OCI-LY1 (cell line): ENCODE results near the gene TRIM27.
"Not testable (repeated sequence)": the region's sequence is repeated elsewhere in the genome, so short reads cannot be mapped to it uniquely, and the experiment has no call there.

Source experiments
- H2AFZ ChIP-seq: fragments of 200-600 bp; sonication (generic), shearing (Covaris generic); 2 replicates; pipeline ENCODE4 v1.6.0; 2014; ENCODE audit warnings: antibody characterized with exemption, mild to moderate bottlenecking, low read length
- H3F3A ChIP-seq: fragments of 200-600 bp; sonication (generic), shearing (Covaris generic); 2 replicates; pipeline ENCODE4 v1.6.0; 2014; ENCODE audit warnings: mild to moderate bottlenecking, antibody characterized with exemption, low read length, moderate library complexity; ENCODE audit not compliant: insufficient read depth
- H3K27ac ChIP-seq: fragments of 200-600 bp; sonication (generic); 2 replicates; pipeline ENCODE4 v1.5.1; 2014; ENCODE audit warnings: low read length, mixed run types, mild to moderate bottlenecking, low read depth; ENCODE audit not compliant: poor library complexity, severe bottlenecking
- H3K27me3 ChIP-seq: fragments of 200-600 bp; sonication (generic); 2 replicates; pipeline ENCODE4 v1.6.0; 2014; ENCODE audit warnings: antibody characterized with exemption, mild to moderate bottlenecking, low read length, moderate library complexity; ENCODE audit not compliant: insufficient read depth
- H3K36me3 ChIP-seq: fragments of 200-600 bp; sonication (generic); 2 replicates; pipeline ENCODE4 v1.6.1; 2014; ENCODE audit warnings: mild to moderate bottlenecking, antibody characterized with exemption, low read length, moderate library complexity, mixed read lengths; ENCODE audit not compliant: insufficient read depth
- H3K4me1 ChIP-seq: fragments of 200-600 bp; sonication (generic); 2 replicates; pipeline ENCODE4 v1.5.1; 2014; ENCODE audit warnings: mild to moderate bottlenecking, low read length, moderate library complexity; ENCODE audit not compliant: insufficient read depth, severe bottlenecking
- H3K4me2 ChIP-seq: fragments of 200-600 bp; sonication (generic), shearing (Covaris generic); 2 replicates; pipeline ENCODE4 v1.6.1; 2014; ENCODE audit warnings: low read length
- H3K4me3 ChIP-seq: fragments of 200-600 bp; sonication (generic); 2 replicates; pipeline ENCODE4 v1.5.1; 2014; ENCODE audit warnings: low read length, low read depth, mild to moderate bottlenecking, mixed read lengths; ENCODE audit not compliant: poor library complexity, severe bottlenecking
- H3K79me2 ChIP-seq: fragments of 200-600 bp; shearing (Covaris generic); 2 replicates; pipeline ENCODE4 v1.6.1; 2016; ENCODE audit warnings: mixed run types, low read length, mixed read lengths; ENCODE audit not compliant: insufficient read depth
- H3K9ac ChIP-seq: fragments of 200-600 bp; sonication (generic), shearing (Covaris generic); 2 replicates; pipeline ENCODE4 v1.6.1; 2014; ENCODE audit warnings: mild to moderate bottlenecking, low read length, mixed read lengths
- H3K9me2 ChIP-seq: fragments of 200-600 bp; sonication (generic), shearing (Covaris generic); 2 replicates; pipeline ENCODE4 v1.6.1; 2014; ENCODE audit warnings: low read depth, mild to moderate bottlenecking, low read length, mixed read lengths
- H3K9me3 ChIP-seq: fragments of 200-600 bp; shearing (Covaris generic); 2 replicates; pipeline ENCODE4 v1.6.1; 2014; ENCODE audit warnings: low read length, mixed read lengths
- H4K20me1 ChIP-seq: fragments of 200-600 bp; sonication (generic), shearing (Covaris generic); 2 replicates; pipeline ENCODE4 v1.6.0; 2016; ENCODE audit warnings: mild to moderate bottlenecking, low read length; ENCODE audit not compliant: insufficient read depth
- EZH2 ChIP-seq: fragments of 200-600 bp; sonication (generic), shearing (Covaris generic); IDR thresholded peaks from 2 replicates; pipeline ENCODE4 v1.8.0; 2017; ENCODE audit warnings: borderline replicate concordance, mixed run types, mild to moderate bottlenecking, antibody characterized with exemption, low read length, moderate library complexity, mixed read lengths
- TF ChIP-seq, protein P1 (sequence below): fragments of 200-600 bp; sonication (generic), shearing (Covaris generic); IDR thresholded peaks from 2 replicates; pipeline ENCODE4 v1.5.1; 2017; ENCODE audit warnings: mild to moderate bottlenecking, antibody characterized with exemption, low read length, moderate library complexity, mixed read lengths

TRIM27 gene, protein sequence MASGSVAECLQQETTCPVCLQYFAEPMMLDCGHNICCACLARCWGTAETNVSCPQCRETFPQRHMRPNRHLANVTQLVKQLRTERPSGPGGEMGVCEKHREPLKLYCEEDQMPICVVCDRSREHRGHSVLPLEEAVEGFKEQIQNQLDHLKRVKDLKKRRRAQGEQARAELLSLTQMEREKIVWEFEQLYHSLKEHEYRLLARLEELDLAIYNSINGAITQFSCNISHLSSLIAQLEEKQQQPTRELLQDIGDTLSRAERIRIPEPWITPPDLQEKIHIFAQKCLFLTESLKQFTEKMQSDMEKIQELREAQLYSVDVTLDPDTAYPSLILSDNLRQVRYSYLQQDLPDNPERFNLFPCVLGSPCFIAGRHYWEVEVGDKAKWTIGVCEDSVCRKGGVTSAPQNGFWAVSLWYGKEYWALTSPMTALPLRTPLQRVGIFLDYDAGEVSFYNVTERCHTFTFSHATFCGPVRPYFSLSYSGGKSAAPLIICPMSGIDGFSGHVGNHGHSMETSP

DNA sequence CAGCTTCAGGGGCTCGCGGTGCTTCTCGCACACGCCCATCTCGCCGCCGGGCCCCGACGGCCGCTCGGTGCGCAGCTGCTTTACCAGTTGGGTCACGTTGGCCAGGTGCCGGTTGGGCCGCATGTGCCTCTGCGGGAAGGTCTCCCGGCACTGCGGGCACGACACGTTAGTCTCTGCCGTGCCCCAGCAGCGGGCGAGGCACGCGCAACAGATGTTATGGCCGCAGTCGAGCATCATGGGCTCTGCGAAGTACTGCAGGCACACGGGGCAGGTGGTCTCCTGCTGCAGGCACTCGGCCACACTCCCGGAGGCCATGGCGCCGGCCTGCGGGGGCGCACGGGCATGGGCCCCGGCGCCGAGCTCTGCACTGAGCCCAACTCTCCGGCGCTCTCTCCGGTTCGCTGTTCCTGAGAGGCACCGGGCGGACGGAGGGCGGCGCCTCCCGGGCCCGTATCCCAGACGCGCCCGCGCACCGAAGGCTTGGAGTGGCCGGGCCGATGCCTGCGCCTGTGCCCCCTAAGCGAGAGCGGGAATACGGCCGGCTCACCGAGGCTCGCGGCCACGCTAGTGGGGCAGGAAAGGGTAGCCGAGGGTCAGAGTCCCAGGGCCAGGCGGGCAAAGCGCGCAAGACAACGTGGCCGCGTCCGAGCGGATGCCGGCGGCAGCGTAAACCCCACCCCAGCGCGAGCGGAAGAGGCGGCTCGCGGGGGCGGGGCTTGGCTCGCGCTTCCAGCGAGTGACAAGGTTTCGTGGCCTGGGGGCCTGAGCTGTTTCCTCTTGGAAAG, at the start of gene TRIM27:
TSS of gene TRIM27 (minus strand) at position 668 of the 785 bp plus-strand sequence. CDS start at position 315, 353 bp downstream.
- Histone ChIP-seq H3K27ac (peak within 1 kb of the TSS; percentile 58), H4K20me1 (no peaks in the 10 kb centered on the region), H3K27me3 (no peaks in the 10 kb centered on the region), H3K9me3 (no peaks in the 10 kb centered on the region), H3K79me2 (peaks cover 16% of the 10 kb centered on the region), H3F3A (no peaks in the 10 kb centered on the region), H3K9ac (peak within 1 kb of the TSS; percentile 100), H3K9me2 (no peaks in the 10 kb centered on the region), H3K4me1 (peaks cover 26% of the 10 kb centered on the region), H3K4me2 (peak within 1 kb of the TSS; percentile 96), H3K36me3 (peaks cover 48% of the 10 kb centered on the region), H2AFZ (no peak within 1 kb of the TSS), H3K4me3 (peak within 1 kb of the TSS; percentile 100)
- no peak for TF ChIP-seq EZH2
- TF ChIP-seq, protein P1, sequence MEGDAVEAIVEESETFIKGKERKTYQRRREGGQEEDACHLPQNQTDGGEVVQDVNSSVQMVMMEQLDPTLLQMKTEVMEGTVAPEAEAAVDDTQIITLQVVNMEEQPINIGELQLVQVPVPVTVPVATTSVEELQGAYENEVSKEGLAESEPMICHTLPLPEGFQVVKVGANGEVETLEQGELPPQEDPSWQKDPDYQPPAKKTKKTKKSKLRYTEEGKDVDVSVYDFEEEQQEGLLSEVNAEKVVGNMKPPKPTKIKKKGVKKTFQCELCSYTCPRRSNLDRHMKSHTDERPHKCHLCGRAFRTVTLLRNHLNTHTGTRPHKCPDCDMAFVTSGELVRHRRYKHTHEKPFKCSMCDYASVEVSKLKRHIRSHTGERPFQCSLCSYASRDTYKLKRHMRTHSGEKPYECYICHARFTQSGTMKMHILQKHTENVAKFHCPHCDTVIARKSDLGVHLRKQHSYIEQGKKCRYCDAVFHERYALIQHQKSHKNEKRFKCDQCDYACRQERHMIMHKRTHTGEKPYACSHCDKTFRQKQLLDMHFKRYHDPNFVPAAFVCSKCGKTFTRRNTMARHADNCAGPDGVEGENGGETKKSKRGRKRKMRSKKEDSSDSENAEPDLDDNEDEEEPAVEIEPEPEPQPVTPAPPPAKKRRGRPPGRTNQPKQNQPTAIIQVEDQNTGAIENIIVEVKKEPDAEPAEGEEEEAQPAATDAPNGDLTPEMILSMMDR, result no peak

DNA sequence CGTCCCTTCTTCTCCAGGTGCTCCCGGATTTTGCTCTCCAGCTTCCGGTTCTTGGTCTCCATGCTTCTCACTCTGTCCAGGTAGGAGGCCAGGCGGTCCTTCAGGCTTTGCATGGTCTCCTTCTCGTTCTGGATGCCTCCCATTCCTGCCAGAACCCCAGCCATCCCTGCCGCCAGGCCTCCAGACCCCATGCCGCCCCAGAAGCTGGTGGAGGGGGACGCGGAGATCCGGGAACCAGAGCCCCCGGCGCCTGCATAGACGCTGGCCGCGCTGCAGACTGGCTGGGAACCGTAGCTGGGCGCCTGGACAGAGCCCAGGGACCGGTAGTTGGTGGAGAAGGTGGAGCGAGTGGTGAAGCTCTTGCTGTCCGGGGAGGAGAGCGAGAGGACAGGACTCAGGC, 46.3 kb upstream of the TRIM27 start:
- not testable (repeated sequence) for H3K4me1 ChIP-seq, H3F3A ChIP-seq, H3K9me2 ChIP-seq, H3K79me2 ChIP-seq, H3K36me3 ChIP-seq, H3K27ac ChIP-seq, H2AFZ ChIP-seq, H4K20me1 ChIP-seq, H3K4me3 ChIP-seq, H3K9ac ChIP-seq, H3K4me2 ChIP-seq, H3K27me3 ChIP-seq, H3K9me3 ChIP-seq

DNA sequence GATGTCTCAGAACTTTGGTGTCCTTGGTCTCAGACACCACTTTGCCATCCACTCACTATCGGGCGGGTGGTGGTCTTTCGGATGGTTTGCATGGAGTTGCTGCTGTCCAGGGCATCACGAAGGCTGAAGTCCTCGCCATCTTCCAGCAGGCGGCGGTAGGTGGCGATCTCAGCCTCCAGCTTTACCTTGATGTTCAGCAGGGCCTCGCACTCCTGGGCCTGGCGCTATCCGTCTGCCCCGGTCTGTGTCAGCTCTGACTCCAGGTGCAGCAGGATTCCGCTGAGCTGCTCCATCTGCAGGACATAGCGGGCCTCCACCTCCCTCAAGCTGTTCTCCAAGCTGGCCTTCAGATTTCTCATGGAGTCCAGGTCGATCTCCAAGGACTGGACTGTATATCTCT, 45.3 kb upstream of the TRIM27 start:
- no peak overlapping the region for H3K4me2 ChIP-seq
- H4K20me1 ChIP-seq, result no peaks in the 10 kb centered on the region
- no peak overlapping the region for H2AFZ ChIP-seq
- no peak overlapping the region for H3K4me3 ChIP-seq
- no peaks in the 10 kb centered on the region; the same call in 1 of the 2 replicates for H3K36me3 ChIP-seq
- H3K27ac ChIP-seq, result no peak overlapping the region
- no peak overlapping the region for H3K9ac ChIP-seq
- 0 out of 2 replicates have a peak, but pooled peaks cover 5% of the 10 kb centered on the region for H3K9me3 ChIP-seq
- no peaks in the 10 kb centered on the region for H3F3A ChIP-seq
- H3K79me2 ChIP-seq, result no peaks in the 10 kb centered on the region
- TF ChIP-seq, protein P1, result no peak
- TF ChIP-seq EZH2, result no peak
- no peaks in the 10 kb centered on the region for H3K27me3 ChIP-seq
- H3K4me1 ChIP-seq, result no peaks in the 10 kb centered on the region
- no peaks in the 10 kb centered on the region for H3K9me2 ChIP-seq
